GM19328 (cell line): ENCODE data around the gene PHLDB2.
A peak's percentile ranks its signal among the peaks of the same experiment; 100 is the strongest.

Source experiments
- ATAC-seq: cut with Tn5 transposase; IDR thresholded peaks from one replicate; pipeline ENCODE4 v1.9.1; 2021; ENCODE audit warnings: mild to moderate bottlenecking, moderate library complexity; ENCODE audit not compliant: unreplicated experiment

Gene PHLDB2

DNA sequence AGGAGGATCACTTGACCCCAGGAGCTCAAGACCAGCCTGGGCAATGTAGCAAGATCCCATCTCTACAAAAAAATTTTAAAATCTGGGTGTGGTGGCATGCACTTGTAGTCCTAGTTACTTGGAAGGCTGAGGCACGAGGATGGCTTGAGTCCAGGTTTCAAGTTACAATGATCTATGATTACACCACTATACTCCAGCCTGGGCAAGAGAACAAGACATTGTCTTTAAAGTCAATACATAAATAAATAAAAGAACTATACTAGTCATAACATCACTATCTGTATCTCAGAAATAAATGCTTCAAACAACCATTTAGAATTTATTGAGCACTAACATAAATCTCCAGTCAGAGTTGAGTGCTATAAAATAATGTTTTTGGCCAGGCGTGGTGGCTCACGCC lies 8.5 kb upstream of the PHLDB2 start:
- ATAC-seq = no peak

DNA sequence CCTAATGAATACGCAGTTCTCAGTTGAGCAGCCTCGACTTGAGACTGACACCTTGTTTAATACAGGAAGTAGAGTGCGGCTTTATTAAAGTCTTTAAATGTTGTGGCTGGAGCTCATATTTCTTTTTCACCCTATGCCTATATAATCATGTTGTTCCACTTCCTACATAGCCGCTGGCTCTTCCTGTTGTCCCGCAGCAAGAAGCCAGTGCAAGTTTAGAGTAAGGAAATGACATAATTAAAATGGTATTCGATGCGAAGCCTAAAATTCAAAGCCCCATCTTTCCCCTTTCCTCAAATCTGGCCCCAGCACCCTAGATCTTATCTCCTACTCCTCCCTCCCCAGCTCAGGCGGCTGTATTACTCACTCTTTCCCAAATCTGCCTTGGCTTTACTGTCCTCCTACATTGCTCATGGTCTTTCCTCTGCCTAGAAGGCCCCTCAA lies 7.5 kb upstream of the PHLDB2 start:
- no peak for ATAC-seq

DNA sequence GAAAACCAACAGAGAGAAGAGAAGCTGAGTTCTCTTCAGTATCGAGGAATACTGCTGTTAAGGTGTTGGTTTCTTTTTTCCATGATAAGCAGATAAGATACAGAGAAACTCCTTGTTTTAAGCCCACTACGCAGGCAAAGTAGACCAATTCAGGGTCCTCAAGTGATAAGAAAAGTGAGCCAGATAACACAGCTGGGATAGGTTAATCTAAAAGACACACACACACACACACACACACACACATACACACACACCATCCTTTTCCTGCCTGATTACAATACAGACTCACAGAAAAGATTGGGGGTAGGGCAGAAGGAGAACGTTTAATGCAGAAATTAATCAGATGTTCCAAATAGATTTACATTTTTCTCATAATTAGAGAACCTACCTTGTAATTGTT lies 6.5 kb upstream of the PHLDB2 start:
- no peak for ATAC-seq

DNA sequence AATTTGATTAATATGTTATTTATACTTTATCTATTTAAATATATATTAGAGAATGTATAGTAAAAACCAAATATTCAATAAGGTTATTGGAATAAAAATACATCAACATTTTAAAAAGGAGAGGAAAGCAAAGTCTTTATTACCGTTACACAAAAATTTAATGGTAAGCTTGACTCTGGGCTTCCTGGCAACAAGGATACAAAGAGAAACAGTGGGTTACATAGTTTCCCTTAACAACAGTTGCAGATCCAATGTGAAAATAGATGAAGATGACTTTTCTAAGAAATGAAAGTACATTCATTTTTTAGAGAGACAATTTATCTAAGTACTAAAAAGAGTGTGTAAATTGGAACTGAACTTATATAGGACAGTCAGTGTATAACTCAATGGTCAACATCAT lies 6.0 kb upstream of the PHLDB2 start:
- no peak for ATAC-seq

DNA sequence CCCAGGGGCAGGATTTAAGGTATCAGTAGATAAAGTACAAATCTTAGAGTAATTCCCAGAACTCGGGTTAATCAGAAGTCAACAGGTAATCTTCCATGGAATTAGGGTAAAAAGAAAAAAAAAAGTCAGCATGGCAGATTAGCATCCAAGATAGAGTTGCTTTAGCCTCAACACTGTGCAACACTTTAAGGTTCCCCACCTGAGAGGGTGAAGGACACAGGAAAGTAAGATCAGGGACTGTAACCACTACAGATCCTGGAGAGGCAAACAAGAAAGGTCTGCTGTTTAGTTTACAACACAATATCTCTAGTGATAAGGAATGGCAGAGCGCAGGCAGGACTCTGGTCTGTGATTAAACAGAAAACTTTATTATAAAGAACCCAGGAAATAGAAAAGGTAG lies 4.1 kb upstream of the PHLDB2 start:
- no peak for ATAC-seq

DNA sequence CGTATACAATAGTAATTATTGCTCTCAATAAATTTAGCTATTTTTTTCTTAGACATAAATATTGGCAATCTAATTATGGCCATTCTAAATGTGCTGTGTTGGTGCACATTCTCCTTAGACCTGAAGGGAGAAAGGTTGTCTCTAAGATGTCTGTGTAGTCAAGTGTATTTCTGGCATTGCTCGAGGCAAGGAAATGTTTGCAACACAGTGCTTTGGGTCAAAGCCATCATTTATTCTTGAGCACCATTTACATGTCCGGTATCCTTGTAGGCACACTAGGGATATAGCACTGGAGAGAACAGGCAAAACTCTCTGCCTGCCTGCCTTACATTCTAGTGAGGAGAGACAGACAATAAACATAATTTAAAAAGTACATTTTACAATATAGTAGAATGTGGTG lies 2.6 kb upstream of the PHLDB2 start:
- ATAC-seq = no peak

DNA sequence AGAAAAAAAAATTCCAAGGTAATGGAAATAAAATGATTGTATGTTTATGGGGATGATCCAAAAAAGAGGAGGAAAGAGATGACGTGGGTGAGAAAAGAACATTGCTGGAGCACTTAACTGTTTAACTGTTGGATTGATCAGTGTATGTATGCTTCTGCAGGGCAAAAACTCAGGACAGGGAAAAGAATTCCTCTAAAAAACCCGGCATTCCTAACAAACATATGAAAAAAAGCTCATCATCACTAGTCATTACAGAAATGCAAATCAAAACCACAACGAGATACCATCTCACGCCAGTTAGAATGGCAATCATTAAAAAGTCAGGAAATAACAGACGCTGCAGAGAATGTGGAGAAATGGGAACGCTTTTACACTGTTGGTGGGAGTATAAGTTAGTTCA lies 1.6 kb upstream of the PHLDB2 start:
- no peak for ATAC-seq

DNA sequence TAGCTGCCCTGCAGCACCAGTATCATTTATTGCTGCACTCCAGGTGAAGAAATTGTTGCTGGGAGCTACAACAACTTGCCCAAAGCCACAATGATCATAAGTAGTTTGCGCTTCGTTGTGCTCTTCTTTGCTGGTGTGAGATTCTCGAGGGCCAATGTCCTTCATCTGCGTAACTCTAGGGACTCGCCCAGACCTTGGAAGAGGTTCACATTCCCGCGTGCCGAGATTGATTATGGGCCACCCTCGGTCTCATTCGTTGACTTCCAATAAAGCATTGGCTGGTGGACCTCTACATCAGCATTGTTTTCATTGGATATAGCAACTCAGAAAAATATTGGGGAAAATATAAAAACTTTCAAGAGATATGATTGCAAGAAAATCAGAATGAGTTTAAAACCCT lies 423 bp upstream of the PHLDB2 start:
- ATAC-seq = no peak

DNA sequence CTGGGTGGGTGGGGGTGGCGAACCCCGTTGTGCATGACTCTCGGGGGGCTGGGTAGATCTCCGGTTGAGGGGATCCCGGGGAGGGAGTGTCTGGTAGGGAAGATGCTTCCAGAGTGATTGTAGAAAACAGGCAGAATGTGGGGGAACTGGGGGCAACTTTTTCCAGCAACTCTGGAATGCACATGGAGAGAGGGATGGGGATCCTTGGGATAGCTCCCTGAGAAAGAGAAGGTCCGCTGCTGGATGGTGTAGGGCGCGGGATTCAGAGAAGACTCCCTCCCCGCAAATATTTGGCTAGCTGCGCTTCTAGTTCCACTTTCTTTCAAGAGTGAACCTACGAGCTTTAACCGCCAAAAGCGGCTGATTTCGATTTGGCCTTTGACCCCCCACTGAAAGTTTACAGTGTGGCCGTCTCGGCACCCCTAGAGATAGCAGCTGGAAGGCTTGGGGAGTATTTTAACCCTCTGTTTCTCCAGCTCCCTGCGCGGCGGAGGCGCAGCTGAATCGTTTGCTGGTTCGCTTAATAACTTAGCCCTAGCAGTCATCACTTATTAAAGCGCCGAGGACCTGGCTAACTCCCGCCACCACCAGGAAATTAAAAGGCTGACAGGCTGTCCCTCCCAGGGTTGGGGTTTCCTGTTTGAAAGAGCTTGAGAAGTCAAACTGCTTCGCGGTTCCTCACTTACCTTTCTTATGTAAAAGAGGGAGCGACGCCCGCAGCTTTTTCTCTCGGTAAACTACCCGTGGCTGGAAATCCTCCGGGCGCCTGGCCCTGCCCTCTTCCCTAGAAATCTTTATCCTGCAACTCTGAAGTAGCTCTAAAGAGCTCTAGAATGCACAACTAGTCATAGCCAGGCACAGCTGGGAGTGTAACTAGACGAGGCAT lies 1.2 kb downstream of the PHLDB2 start:
- peak; percentile 84 for ATAC-seq

DNA sequence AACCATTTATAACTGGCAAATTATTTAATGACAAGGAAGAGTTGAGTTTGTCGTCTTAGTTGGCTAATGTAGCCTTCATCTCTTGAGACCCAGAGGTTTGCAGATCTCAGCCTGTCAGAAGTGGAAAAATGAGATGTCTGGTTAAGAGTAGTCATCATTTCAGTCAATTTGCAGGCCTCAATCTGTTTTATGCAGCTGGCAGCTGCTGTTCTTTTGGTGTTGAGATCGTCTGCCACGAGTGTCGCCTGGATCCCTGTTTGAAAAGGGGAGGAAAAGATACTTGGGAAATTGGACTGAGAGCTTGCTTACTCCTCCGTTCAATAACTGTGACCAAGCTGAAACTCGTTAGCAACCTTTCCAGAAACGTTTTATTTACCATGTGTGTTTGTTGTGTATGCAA lies 2.3 kb downstream of the PHLDB2 start:
- no peak for ATAC-seq

DNA sequence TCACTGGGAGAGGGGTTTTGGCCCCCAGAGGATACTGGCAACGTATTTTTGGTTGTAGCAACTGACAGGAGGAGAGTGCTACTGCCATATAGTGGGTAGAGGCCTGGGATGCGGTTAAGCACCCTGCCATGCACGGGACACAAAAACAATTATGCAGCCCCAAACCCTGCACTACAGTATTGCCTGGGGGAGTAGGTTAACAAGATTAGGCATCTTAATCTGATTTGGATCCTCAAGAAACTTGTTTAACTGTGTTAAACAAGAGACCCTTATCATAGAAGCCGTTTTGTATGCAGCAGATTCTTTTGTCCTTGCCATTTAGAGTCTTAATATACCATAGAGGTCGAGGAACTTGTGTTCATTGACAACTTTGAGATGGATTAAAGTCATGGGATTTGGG lies 3.4 kb downstream of the PHLDB2 start:
- ATAC-seq = no peak

DNA sequence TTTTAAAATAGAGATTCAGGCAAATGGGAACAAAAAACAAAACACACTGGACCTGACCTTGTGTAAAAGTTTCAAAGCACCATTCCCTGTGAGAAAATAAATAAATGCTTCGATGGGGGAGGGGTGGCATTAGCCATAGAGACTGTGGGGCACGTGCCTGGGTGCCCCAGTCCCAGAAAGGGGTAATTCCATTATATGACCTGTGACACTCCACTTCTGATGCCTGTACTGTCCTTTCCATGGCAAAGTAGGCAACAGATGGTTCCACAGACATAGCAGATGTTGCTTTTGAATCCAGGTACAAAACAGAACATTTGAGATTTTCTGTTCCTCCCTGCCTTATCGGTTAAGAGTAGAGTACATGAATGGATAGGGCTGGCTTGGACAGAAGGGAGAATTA lies 3.9 kb downstream of the PHLDB2 start:
- ATAC-seq = no peak

DNA sequence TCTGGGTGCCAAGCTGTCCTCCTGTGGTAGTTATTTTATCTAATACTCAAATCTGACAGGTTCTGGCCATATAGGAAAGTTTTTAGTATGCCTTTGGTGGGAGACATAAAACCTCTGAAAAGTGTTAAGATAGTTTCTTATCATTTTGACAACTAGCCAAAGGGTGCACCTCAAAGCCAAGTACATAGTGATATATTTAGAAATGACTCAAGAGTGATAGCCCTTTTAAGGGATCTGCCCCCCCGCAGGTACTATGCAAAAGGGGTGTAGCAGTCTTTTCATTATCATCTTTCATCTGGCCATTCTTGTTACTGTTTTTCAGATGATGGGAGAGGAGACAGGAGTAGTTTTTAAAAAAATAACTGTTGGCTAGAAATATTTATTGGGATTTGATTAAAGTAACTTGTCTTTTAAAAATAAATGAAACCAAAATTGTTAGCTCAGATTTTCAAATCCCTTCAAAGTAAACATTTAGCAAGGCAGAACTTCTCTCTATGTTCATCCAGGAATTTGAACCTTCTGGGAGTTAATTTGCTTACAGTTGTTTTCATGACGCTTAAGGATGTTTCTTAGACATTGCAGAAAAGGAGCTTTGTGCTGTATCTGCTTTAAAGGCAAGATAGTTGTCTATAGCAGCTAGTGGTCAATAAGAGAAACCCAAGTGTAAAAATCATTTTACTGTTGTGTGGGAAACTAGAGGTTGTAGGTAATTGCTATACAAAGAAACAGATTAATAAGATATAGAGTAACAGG lies 5.1 kb downstream of the PHLDB2 start:
- ATAC-seq = no peak

DNA sequence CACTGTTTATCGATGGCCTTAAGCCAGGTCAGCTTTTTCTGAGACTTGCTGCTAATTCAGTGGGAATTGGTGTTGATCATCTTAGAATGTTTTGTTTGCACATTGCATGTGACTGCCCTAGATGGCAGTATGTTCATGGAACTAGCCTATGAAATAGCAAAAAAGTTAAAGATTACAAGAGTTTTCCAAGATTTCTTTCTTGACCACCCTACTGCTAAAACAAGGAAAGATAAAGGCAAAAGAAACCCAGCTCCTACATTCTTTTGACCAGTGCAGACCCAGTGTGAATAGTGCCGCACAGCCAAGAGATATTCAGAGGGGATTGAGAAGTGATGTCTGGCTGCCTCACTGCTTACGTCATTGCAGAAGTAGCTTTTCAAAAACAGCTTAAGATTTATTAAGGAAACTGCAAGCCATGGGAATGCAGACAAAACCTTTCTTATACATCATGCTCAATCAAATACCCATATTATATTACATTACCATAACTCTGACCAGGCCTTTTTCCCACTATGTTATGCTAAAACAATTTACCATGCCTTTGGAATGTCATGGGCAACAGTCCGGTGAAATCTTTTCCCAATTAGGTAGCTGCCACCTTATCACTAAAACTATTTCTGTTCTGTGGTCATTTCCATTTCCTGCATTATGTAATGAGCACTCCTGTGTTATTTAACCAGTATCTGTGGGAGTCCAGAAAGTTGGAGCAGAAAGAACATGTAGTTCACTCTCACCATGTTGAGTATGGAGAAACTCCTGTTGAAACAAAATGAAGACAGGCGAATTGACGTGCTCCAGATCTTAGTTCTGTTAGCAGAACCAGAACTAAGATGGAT lies 6.0 kb downstream of the PHLDB2 start:
- no peak for ATAC-seq

DNA sequence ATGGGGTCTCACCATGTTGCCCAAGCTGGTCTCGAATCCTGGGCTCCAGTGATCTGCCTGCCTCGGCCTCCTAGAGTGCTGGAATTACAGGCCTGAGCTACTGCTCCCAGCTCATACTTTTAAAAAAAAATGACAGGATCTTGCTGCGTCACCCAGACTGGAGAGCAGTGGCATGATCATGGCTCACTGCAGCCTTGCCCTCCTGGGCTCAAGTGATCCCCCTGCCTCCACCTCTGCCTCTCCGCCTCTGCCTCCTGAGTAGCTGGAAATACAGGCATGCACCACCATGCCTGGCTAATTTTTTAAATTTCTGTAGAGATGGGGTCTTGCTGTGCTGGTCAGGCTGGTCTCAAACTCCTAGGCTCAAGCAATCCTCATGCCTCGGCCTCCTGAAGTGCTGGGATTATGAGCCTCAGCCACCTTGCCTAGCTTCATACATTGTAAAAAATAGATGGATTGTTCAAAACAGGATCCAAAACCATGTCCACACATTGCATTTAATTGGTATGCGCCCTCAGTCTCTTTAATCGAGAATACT lies 8.9 kb downstream of the PHLDB2 start:
- no peak for ATAC-seq

DNA sequence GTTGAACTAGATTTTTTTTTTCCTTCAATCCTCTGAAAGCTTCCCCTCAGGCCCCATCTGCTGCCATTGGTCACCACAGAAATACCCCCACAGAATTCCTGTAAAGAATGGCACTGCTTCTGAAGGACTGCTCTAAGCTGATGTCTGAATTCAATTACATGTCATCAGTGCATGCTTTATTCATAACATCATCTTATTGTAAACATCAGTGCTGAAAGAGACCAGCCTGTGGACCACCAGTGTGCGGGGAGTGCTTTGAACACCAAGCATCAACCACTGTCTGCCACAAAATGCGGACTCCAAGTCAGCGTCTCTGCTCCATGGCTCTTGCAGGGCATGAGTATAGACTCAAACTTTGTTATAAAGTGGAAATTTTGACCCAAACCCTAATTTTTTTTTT lies 11.6 kb downstream of the PHLDB2 start:
- ATAC-seq = no peak

DNA sequence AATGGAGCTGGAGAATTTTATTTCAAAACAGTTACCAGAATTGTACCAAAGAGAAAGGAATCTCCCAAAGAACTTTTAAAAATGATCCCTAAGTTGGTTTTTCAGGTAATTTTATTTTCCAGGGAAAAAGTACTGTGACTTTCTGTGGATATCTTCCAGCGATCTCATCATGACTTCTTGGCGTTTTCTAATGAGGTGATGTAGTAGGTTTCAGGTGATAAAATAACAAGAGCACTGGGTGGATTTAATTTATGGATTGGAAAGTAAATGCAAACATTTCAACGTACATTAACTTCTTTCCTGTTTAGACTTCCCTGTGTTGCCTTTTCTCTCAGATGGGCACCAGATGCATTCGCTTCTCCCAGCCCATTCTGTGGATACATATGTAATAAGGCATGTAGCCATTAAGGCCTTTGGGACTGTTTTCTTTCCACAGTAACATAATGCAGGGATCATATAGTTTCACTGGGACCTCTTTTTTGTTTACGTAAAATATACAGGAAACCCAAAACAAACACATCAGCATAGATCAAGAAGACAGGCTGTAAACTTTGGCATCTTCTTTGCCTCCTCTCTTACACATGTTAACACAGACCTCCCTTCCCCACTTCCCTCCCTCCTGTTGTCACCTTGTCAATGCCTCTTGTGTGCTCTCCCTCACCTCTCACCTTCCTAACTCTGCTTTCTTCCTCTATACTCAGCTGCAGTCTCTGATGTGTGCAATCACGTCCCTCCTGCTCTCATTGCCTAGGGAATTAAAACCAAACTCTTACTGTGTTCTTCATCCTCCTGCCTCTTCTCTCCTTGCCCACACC lies 13.0 kb downstream of the PHLDB2 start:
- no peak for ATAC-seq

DNA sequence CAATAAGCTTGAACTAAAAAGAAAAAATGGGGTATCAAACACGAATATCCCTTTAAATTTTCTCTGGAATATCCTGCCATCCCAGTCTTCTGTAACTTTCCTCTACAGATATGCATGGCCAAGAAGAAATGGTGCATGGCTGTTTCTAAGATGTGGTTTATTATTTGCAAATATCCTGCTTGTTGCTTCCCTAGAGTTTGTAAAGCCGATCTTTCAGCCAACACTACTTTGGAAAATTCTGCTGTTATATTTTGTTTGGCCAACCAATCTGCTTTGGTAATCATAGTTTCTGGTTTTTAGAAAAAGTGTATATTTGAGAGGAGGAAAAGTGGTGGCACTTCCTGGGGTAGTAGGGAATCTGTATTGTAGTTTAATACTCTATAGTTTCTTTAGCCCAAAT lies 13.9 kb downstream of the PHLDB2 start:
- ATAC-seq = no peak

DNA sequence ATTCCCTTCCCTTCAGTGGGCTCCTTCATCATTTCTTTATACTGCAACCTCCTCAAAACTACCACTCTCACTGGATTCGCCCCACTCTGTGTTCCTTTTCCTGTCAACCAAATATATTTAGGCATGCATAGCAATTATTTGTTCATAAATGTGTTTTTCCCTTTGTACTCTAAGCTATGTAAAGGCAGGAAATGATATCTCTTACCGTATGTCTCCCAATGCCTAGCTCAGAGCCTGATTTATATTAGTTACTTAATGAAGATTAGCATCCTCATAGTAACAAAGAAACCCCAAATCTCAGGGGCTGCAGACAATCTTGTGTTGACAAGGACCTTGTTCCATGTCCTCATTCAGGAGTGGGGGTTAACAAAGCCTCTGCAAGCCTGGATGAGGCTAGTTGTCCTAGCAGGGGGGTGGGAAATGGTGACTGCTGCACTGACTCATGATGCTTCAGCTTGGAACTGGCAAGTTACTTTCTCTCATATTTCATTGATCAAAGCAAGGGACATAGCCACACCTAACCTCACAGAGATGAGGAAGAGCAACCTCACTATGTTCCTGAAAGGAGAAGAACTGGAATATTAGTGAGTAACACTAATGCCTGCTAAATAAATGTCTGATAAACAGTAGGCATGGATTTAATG lies 15.2 kb downstream of the PHLDB2 start:
- no peak for ATAC-seq

DNA sequence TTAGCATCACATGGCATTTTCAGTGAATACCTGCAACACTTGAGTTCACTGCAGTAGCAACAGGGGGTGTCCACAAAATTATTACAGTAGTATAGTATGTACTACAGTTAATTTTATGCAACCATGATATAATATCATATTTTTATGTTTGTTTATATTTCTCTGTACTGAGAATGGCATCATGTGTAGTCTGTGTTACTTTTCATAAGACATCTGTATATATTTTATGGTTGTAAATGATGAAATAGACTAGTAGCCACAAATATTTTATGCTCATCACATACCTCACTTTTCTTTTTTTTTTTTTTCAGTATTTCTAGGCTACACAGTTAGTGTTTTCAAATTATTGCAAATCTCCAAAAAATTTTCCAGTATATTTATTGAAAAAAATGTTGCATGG lies 22.4 kb downstream of the PHLDB2 start:
- ATAC-seq = no peak
